Measurements from ENCODE around the gene LGALS7B. TPM values are rescaled to one million over a fixed set of nuclear protein-coding genes. Genes with fewer than 3 reads are reported as not detected.
"Not testable (repeated sequence)": the region's sequence is repeated elsewhere in the genome, so short reads cannot be mapped to it uniquely, and the experiment has no call there.

LGALS7B gene
- total RNA-seq, 2 experiments from 2014 or later, result not detected

DNA sequence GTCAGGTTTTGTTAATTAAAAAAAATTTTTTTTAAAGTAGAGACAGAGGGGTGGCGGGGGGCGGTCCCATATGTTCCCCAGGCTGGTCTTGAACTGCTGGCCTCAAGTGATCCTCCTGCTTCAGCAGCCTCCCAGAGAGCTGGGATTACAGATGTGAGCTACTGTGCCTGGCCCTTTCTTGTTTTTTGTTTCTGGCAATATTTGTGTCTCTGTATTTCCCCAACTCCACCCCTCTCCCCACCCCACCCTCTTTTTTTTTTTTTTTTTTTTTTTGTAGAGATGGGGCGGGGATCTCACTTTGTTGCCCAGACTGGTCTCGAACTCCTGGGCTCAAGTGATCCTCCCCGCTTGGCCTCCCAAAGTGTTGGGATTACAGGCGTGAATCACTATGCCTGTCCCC, 44.1 kb upstream of the LGALS7B start:
- CTCF ChIA-PET (ENCODE audit: unreplicated experiment), result no interaction called here
- H3K4me3 ChIP-seq (ENCODE audit: low read depth, low read length, poor library complexity, severe bottlenecking), result no peak overlapping the region
- BruUV-seq (replicated peaks), result no TSS peak
- no peaks in the 10 kb centered on the region for H3K36me3 ChIP-seq (ENCODE audit: insufficient read depth, low read length)
- no peaks in the 10 kb centered on the region for H3K4me1 ChIP-seq (ENCODE audit: insufficient read depth, low read length, poor library complexity, severe bottlenecking)
- no peaks in the 10 kb centered on the region for H3K9me2 ChIP-seq (ENCODE audit: insufficient read depth, low read length)
- DNase-seq (ENCODE audit: low spot score), result no peak
- H3K9me3 ChIP-seq (ENCODE audit: low read length), result no peaks in the 10 kb centered on the region
- no peaks in the 10 kb centered on the region for H4K20me1 ChIP-seq (ENCODE audit: insufficient read depth, low read length)
- intact Hi-C loops (cut with micrococcal nuclease; ENCODE audit: unreplicated experiment), result no loop called here
- no peak overlapping the region for H3K4me2 ChIP-seq (ENCODE audit: low read length)
- POLR2A ChIA-PET, result interaction anchor here (0.7 kb wide), 1 partner anchor 172 kb away, joined by 7 read pairs; no protein-coding TSS in a partner anchor
- H3K27ac ChIP-seq (ENCODE audit: low read depth, low read length, poor library complexity, severe bottlenecking), result no peak overlapping the region
- H2AFZ ChIP-seq (ENCODE audit: low read length), result no peak overlapping the region
- TF ChIP-seq EZH2phosphoT487 (IDR thresholded peaks at IDR 0.05; ENCODE audit: borderline replicate concordance, low read depth, low read length), result no peak
- TF ChIP-seq, protein P1, sequence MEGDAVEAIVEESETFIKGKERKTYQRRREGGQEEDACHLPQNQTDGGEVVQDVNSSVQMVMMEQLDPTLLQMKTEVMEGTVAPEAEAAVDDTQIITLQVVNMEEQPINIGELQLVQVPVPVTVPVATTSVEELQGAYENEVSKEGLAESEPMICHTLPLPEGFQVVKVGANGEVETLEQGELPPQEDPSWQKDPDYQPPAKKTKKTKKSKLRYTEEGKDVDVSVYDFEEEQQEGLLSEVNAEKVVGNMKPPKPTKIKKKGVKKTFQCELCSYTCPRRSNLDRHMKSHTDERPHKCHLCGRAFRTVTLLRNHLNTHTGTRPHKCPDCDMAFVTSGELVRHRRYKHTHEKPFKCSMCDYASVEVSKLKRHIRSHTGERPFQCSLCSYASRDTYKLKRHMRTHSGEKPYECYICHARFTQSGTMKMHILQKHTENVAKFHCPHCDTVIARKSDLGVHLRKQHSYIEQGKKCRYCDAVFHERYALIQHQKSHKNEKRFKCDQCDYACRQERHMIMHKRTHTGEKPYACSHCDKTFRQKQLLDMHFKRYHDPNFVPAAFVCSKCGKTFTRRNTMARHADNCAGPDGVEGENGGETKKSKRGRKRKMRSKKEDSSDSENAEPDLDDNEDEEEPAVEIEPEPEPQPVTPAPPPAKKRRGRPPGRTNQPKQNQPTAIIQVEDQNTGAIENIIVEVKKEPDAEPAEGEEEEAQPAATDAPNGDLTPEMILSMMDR (conservative IDR thresholded peaks at IDR 0.05; ENCODE audit: low read length), result no peak
- H3K79me2 ChIP-seq (ENCODE audit: insufficient read depth, low read depth, low read length), result no peaks in the 10 kb centered on the region

DNA sequence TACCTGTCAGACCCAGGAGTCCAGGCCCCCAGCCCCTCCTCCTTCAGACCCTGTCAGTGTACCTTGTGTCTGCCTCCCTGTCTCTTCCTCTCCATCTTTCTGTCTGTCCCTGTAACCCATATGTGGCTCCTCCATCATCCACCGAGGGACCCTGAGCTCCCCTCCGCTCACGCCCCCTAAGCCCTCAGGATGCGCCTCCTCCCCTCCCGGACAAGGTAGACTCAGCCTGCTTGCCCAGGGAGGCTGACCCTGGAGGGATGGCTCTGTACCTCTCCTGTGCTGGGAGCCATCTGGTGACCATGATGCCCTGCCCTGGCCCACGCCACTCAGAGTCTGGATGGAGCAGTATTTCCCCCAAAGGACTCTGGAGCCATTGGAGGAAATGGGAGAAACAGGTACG, 43.7 kb upstream of the LGALS7B start:
- Histone ChIP-seq H3K9me2 (ENCODE audit: insufficient read depth, low read length) (no peaks in the 10 kb centered on the region), H3K9me3 (ENCODE audit: low read length) (no peaks in the 10 kb centered on the region), H3K27ac (ENCODE audit: low read depth, low read length, poor library complexity, severe bottlenecking) (no peak overlapping the region), H3K36me3 (ENCODE audit: insufficient read depth, low read length) (no peaks in the 10 kb centered on the region), H3K4me1 (ENCODE audit: insufficient read depth, low read length, poor library complexity, severe bottlenecking) (no peaks in the 10 kb centered on the region), H3K4me3 (ENCODE audit: low read depth, low read length, poor library complexity, severe bottlenecking) (no peak overlapping the region), H2AFZ (ENCODE audit: low read length) (no peak overlapping the region), H3K4me2 (ENCODE audit: low read length) (no peak overlapping the region), H3K79me2 (ENCODE audit: insufficient read depth, low read depth, low read length) (no peaks in the 10 kb centered on the region), H4K20me1 (ENCODE audit: insufficient read depth, low read length) (no peaks in the 10 kb centered on the region)
- no TSS peak for BruUV-seq (replicated peaks)
- ChIA-PET POLR2A (no interaction called here), CTCF (ENCODE audit: unreplicated experiment) (no interaction called here)
- intact Hi-C loops (cut with micrococcal nuclease; ENCODE audit: unreplicated experiment), result no loop called here
- TF ChIP-seq EZH2phosphoT487 (IDR thresholded peaks at IDR 0.05; ENCODE audit: borderline replicate concordance, low read depth, low read length), result no peak
- TF ChIP-seq, protein P1 (conservative IDR thresholded peaks at IDR 0.05; ENCODE audit: low read length), result no peak
- no peak for DNase-seq (ENCODE audit: low spot score)

DNA sequence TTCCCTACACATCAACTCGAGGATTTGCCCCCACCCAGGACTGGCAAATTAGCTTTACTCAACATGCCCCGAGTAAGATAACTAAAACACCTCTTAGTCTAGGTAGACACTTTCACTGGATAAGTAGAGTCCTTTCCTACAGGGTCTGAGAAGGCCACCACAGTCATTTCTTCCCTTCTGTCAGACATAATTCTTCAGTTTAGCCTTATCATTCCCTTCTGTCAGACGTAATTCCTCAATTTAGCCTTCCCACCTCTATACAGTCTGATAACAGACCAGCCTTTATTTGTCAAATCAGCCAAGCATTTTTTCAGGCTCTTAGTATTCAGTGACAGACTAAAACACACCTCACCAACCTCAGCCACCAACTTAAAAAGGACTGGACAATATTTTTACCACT, 35.2 kb upstream of the LGALS7B start:
- DNase-seq (ENCODE audit: low spot score); H3K4me3 ChIP-seq (ENCODE audit: low read depth, low read length, poor library complexity, severe bottlenecking); H4K20me1 ChIP-seq (ENCODE audit: insufficient read depth, low read length); H3K4me1 ChIP-seq (ENCODE audit: insufficient read depth, low read length, poor library complexity, severe bottlenecking); BruUV-seq (replicated peaks); POLR2A ChIA-PET; H3K27ac ChIP-seq (ENCODE audit: low read depth, low read length, poor library complexity, severe bottlenecking); H3K9me3 ChIP-seq (ENCODE audit: low read length); H2AFZ ChIP-seq (ENCODE audit: low read length); H3K9me2 ChIP-seq (ENCODE audit: insufficient read depth, low read length); H3K4me2 ChIP-seq (ENCODE audit: low read length); CTCF ChIA-PET (ENCODE audit: unreplicated experiment); H3K36me3 ChIP-seq (ENCODE audit: insufficient read depth, low read length); intact Hi-C loops (cut with micrococcal nuclease; ENCODE audit: unreplicated experiment); H3K79me2 ChIP-seq (ENCODE audit: insufficient read depth, low read depth, low read length): not testable (repeated sequence)

DNA sequence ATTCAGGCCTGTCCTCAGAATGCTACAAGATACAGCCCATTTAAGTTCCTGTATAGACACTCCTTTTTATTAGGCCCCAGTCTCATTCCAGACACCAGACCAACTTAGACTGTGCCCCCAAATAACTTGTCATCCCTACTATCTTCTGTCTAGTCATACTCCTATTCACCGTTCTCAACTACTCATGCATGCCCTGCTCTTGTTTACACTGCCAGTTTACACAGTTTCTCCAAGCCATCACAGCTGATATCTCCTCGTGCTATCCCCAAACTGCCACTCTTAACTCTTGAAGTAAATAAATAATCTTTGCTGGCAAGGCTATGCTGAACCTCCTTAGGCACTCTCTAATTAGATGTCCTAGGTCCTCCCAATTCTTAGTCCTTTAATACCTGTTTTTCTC, 34.8 kb upstream of the LGALS7B start:
- H3K4me1 ChIP-seq (ENCODE audit: insufficient read depth, low read length, poor library complexity, severe bottlenecking); CTCF ChIA-PET (ENCODE audit: unreplicated experiment); DNase-seq (ENCODE audit: low spot score); H3K4me3 ChIP-seq (ENCODE audit: low read depth, low read length, poor library complexity, severe bottlenecking); H3K36me3 ChIP-seq (ENCODE audit: insufficient read depth, low read length); H3K9me2 ChIP-seq (ENCODE audit: insufficient read depth, low read length); H3K79me2 ChIP-seq (ENCODE audit: insufficient read depth, low read depth, low read length); H3K9me3 ChIP-seq (ENCODE audit: low read length); BruUV-seq (replicated peaks); intact Hi-C loops (cut with micrococcal nuclease; ENCODE audit: unreplicated experiment); H2AFZ ChIP-seq (ENCODE audit: low read length); H3K4me2 ChIP-seq (ENCODE audit: low read length); H3K27ac ChIP-seq (ENCODE audit: low read depth, low read length, poor library complexity, severe bottlenecking); H4K20me1 ChIP-seq (ENCODE audit: insufficient read depth, low read length); POLR2A ChIA-PET: not testable (repeated sequence)

All from OCI-LY7 (cell line).